Ramos (cell line): ENCODE data around the gene CENPF.
"Not testable (repeated sequence)": the region's sequence is repeated elsewhere in the genome, so short reads cannot be mapped to it uniquely, and the experiment has no call there.

ENCODE experiments used
- in situ Hi-C: fragments of 300-500 bp; cut with MboI; formaldehyde crosslinking; loops from one replicate; pipeline ENCODE4 v1.14.3; 2022; ENCODE audit warnings: low sequenced_read_pairs; ENCODE audit not compliant: unreplicated experiment

Gene CENPF

DNA sequence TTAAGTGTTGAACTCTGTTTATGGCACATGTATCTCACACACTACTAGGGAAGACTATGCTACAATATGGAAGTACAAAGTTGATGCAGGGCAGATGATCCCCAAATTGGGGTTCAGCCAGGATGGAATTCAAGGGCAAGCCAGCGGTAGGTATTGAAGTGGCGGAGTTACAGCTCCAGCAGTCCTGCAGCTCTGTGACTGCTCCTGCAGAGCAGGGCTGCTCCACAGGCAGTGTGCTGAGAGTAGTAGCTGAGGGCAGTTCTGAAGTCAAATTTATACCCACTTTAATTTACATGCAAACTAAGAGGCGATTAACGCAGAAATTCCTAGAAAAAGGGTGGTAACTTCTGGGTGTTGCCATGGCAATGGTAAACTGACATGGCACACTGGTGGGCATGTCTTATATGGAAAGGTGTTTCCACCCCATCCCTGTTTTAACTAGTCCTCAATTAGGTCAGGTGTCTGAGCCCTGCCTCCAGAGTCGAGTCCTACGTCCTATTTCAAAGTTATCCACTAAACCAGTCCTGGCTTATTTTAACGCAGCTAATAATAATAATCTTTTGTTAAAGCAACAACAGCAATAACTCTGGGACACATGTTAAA lies 20.6 kb upstream of the CENPF start:
- in situ Hi-C loops, result no loop called here

DNA sequence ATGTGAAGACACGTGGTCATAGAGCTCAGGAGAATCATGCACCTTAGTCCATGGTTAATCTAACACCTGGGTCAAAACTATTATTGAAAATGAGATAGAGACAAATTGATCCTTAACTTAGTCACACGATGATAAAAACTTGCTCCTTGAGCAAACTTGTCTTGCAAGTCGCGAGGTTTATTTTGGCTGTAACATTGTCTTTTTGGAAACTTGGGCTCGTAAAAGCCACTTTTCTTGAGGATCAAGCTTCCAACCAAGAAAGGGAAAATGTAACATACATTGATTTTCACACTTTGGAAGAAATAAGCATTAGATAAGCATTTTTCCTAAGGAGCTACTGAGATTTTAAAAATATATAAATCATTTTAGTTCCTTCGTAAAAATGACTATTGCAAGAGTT lies 19.9 kb upstream of the CENPF start:
- in situ Hi-C loops, result no loop called here

DNA sequence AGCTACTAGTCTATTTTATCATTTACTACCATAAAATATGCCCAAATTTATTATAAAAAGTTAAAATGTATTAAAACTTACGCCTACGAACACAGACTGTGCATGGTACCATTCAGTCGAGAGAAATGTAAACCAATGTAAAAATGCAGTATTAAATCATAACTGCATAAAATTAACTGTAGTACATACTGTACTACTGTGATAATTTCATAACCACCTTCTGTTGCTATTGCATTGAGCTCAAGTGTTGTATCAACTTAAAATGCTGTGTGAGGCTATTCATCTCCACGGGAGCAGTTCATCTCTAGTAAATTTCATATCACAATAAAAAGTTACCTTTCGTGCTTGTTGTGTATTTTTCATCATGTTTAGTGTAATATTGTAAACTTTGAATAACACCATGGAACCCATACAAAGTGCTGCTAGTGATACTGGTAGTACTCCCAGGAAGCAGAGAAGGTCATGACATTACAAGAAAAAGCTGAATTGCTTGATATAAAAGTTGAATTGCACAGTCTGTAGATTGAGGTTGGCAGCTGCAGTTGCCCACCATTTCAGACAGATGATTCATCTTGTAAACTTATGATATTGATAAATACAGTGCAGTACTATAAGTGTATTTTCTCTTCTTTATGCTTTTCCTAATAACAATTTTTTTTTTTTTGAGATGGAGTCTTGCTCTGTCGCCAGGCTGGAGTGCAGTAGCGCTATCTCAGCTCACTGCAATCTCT lies 19.0 kb upstream of the CENPF start:
- in situ Hi-C loops, result no loop called here

DNA sequence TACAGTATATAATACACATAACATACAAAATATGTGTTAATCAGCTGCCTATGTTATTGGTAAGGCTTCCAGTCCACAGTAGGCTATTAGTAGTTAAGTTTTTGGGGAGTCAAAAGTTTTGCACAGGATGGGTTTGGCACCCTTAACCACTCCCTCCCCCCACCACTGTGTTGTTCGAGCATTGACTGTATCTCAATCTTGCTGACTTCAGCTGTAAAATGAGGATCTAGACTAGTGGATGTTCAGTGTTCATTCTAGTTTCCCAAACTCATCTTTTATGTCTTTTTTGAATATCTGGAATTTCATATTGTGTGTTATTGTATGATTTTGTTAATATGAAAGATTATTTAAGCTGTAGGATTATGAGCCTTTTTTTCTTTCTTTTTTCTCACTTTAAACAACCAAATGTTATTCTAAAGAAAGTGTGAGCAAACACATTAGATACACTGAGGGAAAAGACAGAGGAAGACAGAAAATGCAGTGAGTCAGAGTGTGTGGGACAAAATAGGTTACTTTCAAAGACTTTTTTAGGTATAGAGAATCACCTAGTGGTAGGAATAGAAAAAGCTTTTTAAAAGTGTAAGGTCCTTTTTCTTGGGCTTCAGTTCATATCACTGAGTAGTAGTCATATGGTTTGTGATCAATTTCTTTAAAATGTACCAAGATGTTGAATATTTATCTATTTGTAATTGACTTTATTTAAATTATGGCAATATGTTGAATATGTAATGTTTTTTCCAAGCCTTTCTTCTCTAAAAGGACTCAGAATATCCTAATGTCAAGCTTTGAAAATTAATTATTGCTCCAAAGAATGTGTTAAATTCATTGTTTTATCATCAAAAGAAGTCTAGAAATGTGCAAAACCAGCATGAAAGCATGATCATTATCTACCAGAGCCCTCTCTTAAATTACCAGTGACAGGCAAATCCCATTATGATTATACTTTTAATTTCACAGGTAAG lies 17.9 kb upstream of the CENPF start:
- in situ Hi-C loops, result no loop called here

DNA sequence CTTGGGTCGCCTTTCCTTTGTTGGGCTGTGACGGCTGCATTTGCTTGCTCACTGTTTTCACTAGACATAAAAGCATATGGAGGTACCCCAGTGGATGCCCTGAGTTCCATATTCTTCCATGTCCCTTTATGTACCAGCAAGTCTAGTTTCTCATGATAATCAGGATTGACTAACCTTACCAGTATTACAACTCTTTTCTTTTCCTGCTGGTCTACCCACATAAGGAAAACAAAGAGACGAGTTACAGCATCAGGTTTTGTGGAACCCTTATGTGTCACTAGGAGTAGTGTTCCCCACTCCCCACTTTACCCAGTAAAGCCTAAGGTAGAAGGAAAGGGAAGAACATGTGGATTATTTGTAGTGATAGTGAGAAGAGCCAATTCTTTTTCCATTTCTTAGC lies 16.4 kb upstream of the CENPF start:
- in situ Hi-C loops, result no loop called here

DNA sequence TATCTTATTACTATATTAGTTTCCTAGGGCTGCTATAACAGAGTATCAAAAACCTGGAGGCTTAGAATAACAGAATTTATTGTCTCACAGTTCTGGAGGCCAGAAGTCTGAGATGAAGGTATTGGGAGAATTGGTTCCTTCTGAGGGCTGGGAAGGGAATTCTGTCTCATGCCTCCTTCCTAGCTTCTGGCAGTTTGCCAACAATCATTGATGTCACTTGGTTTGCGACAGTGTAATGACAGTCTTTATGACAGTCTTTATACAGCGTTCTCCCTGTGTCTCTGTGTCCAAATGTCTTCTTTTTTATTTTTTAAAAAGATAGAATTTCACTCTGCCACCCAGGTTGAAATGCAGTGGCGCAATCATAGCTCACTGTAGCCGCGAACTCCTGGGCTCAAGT lies 15.8 kb upstream of the CENPF start:
- in situ Hi-C loops, result no loop called here

DNA sequence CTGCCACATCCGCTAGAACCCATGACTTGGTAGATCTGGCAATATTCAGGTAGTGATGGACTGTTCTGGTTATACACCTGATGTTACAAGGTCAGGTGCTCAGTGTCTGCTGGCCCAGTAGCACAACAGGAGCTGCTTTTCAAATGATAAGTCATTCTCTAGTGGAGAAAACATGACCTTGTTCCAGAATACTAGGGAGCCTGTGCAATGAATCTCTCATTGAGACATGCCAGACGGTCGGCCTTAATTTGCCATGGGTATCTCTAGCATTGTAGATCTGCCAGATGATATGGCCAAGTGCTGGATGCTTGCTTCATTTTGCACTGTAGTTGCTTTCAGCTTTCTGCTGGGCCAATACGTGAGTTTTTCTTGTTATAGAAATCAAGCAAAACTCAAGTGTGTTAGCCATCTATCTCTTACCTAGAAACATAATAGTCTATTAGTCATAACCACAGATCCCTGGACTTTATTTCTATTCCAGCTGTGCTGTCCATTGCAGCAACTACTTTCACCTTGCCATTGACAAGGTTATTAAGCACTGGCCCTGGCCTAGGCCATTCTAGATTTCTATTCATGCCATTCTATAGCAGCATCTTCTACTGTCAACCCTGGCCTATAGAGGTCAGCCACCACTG lies 13.9 kb upstream of the CENPF start:
- in situ Hi-C loops, result no loop called here

DNA sequence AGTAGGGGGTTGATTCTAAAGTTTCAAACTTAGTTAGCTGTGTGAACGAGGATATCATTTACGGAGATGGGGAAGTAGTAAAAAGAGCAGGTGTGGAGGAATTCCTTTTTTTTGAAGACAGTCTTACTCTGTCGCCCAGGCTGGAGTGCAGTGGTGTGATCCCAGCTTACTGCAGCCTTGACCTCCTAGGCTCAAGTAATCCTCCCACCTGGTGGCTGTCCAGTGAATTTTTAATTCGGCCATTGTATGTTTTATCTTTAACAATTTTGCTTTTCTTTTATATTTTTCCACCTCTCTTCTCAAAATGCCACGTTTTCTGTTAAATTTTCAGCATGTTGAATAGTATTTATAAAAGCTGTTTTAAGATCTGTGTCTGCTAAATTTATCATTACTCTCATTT lies 12.3 kb upstream of the CENPF start:
- in situ Hi-C loops, result no loop called here

DNA sequence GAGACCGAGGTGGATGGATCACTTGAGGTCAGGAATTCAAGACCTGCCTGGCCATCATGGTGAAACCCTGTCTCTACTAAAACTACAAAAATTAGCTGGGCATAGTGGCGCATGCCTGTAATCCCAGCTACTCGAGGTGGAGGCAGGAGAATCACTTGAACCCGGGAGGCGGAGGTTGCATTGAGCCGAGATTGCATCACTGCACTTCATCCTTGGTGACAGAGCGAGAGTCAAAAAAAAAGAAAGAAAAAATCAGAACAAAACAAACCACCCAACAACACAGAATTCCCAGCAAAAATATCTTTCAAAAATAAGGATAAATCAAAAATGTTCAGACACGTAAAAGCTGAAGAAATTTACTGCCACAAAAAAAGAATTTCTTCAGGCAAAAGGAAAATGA lies 11.1 kb upstream of the CENPF start:
- in situ Hi-C loops, result not testable (repeated sequence)

DNA sequence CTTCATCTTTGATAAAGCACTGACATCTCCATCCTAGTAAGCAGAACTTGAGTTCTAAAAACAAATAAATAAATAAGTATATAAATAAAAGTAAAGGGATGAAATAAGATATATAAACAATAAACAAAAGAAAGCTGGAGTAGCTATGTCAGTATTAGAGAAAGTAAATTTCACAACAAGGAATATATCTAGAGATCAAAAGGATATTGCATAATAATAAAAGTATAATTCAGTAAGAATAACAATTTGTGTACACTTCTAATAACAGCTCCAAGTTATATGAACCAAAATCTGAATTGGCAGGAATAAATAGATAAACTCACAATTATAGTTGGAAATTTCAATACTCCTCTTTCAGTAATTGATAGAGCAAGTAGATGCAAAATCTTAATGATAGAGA lies 9.8 kb upstream of the CENPF start:
- in situ Hi-C loops, result no loop called here

DNA sequence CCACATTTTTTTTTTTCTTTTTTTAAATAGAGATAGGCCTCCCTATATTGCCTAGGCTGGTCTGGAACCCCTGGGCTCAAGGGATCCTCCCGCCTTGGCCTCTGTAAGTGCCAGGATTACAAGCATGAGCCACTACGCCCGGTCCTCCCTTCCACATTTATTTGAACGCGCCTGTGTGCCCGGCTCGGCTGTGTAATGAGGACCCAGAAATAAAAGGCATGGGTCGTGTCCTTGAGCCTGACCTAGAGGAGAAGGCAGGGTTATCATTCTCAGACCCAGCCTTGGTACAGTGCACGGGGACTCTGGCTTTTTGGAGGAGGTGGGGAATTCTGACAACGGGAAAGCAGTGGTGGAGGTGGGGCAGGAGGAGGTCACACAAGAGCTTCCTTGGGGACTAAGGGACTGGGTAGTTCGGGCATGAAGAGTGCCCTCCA lies 841 bp downstream of the CENPF start:
- in situ Hi-C loops, result no loop called here

DNA sequence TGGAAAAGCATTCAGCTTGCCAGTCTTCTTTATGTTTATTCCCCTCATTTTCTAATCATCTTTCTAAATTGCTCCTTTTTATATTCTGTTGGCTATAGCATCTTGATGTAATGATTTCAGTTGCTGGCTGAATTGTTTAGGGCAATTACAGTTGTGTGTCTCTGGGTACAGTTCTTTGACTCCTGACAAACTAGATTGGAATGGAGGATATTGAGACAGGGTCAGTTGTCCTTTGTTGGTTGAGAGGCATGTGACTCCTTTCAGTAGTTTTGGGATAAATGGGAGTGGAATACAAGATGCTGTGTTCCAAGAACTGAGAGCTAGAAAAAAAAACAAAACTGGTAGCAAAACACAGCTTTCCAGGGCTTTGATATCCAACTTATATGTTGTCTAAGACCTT lies 1.5 kb downstream of the CENPF start:
- in situ Hi-C loops, result no loop called here

DNA sequence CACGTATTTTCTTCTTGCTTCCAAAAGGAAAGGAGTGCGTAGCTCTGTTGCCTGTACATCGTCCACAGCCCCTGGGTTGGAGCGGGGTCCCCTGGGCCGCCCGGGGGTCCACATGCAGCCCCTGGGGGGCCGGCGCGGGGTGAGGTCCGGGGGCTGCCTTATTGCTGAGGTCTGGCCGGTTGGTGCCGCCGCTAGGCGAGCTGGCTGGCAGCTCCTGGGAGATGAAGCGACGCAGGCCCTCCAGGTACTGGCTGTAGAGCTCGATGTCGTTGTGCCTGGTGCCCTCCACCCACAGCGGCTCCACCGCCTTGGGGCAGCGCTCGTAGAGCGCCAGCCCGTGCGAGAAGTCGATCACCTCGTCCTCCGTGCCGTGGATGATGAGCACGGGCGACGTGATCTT lies 2.5 kb downstream of the CENPF start:
- in situ Hi-C loops, result not testable (repeated sequence)

DNA sequence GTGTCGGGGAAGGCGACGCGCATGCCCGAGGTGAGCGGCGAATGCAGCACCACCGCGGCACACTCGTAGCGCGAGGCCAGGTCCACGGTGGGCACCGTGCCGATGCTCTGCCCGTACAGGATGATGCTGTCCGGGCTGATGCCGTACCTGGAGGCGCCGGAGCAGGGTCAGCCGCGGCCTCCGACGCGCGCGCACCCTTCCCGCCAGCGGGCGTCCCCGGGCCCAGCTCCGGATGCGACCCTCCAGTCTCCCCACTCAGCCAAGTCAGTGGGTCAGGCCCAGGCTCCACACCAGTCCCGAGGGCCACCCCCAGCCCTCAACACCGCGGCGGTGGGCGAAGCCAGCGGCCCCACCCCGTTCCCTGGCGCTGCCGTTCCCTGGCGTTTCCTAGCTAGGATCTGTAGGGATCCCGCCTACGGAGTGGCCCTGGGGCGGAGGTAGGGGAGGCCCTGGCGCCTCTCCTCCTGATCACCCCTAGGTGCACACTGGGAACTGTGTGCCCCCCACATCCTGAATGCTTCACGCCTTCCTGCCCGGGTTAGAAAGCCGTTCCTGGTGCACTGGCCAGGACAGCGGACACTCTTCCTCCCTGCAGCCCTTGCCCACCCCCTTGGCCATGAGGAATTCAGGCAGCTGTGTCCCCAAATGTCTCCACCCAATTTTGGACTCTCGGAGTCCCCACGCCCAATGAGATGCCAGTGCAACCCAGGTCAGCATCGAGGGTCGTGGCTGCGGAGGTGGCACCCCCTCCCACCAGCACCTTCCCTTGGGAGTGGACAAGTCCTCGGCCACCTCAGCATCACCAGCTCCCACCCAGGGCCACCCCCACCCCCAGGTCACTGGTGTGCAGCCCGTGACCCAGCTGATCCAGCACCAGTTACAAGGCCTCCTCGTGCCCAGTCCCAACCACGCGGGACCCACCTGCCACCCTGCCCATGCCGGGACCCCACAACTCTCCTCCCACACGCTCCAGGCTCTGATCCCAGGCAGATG lies 3.2 kb downstream of the CENPF start:
- in situ Hi-C loops, result not testable (repeated sequence)

DNA sequence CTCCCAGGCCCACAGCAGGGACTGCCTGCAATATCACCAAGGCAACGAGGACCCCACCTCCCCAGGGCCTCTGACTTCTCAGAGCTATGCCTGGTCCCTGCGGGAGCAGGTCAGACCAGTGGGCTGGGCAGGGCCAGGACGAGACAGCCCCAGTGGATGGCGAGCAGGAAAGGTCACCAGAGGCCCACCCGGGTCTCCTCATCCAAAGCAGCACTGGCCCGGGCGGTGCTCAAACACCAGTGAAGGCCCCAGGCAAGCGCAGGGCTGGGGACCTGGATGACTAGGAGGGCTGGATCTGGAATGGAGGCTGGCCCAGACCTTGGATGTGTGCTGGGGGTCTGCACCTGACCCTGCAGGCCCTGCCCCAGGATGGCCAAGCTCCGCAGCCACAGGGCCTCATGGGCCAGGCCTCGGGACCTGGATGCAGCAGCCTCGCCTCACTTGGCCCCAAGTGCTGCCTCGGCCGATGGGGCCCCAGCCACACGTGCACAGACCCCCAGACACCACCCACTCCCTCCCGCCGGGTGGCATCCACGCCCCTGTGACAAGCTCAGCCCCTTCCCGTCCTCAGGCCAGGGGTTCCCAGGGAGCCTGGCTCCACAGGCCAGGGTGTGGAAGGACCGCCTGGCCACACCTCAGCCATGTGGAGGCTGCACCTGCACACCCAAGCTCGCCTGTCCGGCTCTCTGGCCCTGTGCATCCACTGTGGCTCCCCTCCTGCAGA lies 4.7 kb downstream of the CENPF start:
- in situ Hi-C loops, result not testable (repeated sequence)

DNA sequence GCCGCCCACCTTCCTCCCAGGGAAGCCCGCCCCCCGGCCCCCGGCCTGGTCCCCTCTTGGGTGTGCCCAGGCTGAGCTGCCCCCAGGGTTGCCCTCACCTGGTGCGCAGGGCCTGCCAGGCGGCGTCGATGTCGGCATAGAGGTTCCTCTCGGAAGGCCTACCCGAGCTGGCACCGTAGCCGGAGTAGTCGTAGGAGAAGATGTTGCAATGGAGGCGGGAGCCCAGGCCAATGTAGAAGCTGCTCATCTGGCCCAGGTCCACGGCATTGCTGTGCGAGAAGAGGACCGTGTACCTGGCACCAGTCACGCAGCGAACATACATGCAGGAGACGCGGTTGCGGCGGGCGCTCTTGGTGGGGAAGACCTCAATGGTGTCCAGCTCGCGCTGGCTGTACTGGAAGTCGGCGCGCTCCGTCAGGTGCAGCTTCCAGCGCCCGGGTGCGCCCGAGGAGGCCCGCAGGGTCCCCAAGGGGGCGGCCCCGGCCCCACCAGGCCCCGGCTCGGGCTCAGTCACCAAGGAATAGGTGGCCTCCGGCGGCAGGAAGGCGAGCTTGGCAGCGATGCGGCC lies 5.3 kb downstream of the CENPF start:
- in situ Hi-C loops, result not testable (repeated sequence)

DNA sequence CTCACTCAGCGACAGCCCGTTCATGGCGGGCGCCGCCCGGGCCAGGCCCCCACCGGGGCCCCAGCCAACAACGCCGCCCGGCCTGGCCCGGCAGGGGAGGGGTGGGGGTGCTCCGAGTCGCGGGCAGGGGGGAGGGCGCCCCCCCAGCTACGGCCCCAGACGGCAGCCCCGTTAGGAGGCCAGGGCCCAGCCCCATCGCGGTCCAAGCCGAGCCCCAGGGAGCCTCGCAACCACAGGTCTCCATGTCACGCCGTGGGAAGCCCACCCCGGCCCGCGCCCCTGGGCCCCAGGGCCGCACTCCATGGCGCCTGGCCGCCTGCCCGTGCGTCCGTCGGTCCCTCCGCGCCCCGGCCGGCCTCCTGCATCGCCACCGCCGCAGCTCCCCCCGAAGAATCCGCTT lies 5.8 kb downstream of the CENPF start:
- in situ Hi-C loops, result not testable (repeated sequence)

DNA sequence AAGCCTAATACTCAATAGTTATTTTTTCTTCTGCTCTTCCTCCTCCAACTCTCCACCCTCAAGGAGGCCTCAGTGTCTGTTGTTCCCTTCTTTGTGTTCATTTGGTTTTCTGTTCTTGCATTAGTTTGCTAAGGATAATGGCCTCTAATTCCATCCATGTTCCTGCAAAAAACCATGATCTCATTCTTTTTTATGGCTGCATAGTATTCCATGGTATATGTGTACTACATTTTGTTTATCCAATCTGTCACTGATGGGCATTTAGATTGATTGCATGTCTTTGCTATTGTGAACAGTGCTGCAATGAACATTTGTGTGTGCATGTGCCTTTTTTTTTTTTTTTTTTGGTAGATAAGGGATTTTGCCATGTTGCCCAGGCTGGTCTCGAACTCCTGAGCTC lies 6.7 kb downstream of the CENPF start:
- in situ Hi-C loops, result no loop called here
